Stimulated activated CD4-positive, alpha-beta T cell treated with anti-CD3 and anti-CD28 coated beads, Interleukin-12 subunit alpha, Interleukin-12 subunit beta, amount 100 ng/mL, for 48 hours (primary cell): ENCODE results near the gene DMRT1.

Experiments
- DNase-seq, 3 donors: peaks; one replicate each; pipeline ENCODE4 v3.0.0-alpha.2; 2020; ENCODE audit warnings: low read depth in 2 of 3, low spot score in 1 of 3

DMRT1 gene

DNA sequence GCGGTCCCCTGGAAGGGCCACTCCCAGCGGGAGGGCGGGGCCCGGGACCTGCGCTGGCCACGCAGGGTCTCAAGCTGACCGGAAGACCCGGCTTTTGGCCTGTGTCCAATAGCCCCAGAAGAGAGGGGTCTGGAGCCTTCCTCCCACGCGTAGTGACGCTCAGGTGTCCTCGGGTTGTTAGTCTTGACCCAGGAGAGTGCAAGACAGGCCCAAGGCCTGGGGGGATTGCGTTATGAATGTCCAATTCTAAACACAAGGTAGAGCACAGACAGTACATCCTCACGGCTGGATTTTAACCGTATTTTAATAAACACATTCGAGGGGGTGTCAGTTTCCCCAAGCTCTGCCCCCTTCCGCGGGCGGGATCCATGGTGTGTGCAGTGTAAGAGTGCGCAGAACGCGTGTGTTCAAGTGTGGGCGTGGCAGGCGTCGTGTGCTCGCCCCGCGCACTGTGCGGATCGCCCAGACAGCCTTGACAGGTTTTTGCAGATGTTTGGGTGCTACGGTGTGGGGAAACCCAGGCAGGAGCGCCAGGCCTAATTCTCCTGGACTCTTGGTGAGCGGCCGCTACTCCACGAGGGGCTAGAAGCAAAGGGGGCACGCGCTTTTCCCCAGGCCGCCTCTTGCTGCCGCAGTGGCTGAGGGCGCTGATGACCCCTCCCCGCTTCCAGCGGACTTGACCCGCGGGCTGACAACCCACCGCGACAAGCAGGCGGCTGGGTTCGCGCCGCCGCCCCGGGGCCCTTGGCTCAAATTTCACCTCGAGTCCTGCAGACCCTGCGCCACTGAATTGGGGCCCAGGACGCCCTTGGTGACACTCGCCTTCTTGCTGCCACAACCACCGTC is 128.9 kb downstream of the DMRT1 start:
- DNase-seq, result no peak

DNA sequence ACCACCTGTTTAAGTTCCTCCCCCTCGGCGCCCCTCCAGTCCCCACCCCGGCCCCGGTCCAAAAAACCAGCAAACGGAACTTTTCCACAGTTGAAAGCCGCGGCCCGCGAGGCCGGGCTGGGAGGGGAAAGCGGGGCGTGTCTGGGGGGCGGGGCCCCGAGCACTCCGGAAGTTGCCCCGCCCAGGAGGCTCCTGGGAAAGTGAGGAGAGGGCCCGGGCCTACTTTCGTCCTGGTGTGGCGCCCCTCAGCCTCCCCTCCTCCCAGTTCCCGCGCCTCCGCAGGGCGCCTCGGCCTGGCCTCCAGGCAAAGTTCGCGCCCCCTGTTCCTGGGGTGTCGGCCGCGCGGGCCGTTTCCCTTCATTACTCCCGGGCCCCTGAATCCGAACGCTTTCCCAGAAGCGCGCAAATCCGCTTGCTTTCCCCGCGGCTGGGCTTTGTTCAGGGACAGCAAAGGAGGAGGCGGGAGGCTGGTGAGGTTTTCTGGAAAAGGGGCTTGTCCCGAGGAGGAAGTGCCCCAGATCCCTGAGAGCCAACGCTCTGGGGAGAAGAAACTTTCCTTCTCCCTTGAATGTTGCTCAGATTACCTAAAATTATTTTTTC is 130.5 kb downstream of the DMRT1 start:
- DNase-seq, result no peak

DNA sequence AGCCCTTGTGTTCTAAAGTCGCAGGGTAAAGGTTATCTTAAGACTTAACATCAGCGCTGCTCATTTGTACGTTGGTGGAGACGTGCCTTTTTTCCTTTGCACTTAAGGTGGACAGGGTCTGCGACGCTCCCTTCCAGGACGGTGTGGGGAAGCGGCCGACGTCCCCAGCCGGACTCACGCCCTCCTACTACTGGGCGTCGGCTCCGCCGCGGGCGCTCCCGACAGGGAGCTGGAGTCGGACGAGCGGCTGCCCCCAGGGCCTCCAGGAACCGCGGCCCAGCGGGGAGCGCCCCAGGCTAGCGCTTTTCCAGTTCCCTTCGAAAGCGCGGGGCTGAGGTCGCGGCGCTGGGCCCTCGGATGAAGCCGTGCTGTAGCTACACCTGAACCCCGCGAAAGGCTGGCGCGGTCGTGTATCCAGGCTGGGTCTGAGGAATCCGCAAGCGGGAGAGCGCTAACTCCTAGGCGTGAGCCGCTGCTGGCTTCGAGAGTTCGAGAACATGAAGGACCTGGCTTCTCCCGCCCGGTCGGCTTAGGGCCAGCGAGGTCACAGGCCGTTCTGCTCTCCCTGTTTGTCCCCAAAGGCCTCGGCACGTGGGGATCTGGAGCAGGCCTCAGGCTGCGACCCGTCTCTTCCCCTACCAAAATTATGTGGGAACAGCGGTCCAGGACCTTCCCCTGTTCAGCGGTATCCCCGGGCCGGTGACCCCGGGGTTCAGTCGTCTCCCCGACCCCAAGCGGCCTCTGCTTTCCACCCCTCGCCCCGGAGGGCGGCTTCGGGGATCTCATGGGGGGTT is 131.2 kb downstream of the DMRT1 start:
- no peak for DNase-seq

GRCh38 chr9:973295-973834 is 131.9 kb downstream of the DMRT1 start:
- no peak for DNase-seq

DNA sequence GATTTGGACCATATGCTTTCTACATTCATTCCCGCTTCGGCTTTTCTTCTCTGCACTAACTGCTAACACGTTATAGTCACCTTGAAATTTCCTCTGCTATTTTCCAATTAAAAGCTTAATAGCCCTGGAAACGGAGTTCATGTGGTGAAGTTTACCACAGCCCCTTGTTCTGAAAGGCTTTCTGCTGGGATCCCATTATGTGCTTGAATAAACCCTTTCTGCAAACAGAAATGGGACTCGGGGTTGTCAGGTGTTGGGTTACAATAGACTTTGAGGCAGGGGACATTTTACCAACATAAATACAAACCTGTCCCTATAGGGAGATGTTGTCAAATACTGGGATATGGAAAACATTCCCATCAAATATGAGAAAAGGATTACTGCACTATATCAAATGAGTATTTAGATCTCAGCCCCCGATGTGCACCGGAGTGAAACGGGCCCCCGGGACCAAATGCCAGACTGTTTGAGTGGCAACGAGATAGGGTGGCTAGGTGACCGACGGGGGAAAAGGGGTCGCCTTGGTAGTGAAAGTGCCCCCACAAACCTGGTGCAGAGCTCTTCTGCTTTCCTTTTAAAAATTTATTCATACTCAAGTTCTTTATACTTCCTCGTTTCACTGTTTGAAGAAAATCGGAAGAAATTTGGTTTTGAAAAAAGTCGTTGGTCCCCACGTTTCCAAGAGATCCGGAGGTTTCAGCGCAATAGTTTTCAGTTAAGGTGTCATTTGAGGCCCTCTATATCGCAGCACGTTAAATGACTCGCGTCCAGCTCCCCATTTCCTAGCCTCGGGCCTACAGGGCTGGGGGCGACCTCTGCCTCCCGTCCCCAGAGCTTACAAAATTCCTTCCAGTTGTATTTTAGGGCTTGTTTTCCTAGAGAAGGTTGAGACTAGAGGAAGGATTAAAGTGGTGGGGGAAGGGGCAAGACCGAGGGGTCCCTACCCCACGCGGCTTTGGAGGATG is 132.8 kb downstream of the DMRT1 start:
- DNase-seq, result no peak

GRCh38 chr9:974996-975739 is 133.7 kb downstream of the DMRT1 start:
- DNase-seq, result no peak

DNA sequence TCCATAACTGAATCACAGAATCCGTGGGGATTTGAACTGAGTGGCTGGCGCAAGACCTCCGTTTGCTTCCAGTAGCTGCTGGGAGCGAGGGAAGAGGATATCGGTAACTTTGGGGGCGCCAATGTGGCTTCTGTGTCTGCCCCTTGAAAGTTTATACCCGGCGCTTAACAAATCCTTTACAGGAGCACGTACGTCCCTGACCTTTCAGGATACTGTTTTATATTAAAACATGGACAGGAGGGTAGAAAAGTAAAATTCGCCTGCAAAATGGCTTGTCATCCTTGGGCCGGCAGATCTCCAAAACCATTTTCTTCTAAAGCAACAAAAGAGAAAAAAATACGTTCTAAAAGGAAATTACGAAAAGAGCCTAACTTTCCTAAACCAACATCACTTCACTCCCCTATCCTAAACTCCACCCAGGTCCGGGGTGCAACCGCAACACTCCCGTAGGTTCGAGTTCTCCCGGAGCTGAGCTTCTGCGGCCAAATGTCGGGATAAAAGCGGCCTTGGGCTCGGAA is 134.3 kb downstream of the DMRT1 start:
- no peak for DNase-seq

GRCh38 chr9:976258-976942 is 134.9 kb downstream of the DMRT1 start, which contains the start of gene DMRT3:
DMRT3 (plus strand) TSS chr9:976655; CDS start chr9:977002, 347 bp downstream.
- DNase-seq, result no peak

DNA sequence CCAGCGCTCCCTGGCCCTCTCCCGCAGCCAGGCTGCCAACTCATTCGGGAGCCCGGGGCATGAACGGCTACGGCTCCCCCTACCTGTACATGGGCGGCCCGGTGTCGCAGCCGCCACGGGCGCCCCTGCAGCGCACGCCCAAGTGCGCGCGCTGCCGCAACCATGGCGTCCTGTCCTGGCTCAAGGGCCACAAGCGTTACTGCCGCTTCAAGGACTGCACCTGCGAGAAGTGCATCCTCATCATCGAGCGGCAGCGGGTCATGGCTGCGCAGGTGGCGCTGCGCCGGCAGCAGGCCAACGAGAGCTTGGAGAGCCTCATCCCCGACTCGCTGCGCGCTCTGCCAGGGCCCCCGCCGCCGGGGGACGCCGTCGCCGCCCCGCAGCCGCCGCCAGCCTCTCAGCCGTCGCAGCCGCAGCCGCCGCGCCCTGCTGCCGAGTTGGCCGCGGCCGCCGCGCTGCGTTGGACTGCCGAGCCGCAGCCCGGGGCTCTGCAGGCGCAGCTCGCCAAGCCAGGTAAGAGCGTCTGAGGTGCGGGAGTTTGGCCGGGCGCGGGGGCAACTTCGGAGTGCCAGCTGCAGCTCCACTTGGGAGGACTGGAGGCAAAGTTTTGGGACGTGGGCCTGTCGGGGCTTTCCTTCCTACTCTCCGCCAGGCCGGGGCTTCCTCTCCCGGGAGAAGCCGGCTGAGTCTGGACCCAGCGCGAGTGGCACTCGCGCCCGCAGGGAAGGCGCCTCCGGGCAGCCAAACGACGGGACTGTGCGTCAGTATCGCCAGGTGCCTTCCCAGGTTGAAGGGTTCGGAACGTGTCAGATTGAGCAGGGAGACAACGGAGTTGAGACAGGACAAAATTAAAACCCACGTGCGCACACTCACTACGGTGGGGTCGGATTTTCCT is 135.7 kb downstream of the DMRT1 start:
- DNase-seq, result no peak

DNA sequence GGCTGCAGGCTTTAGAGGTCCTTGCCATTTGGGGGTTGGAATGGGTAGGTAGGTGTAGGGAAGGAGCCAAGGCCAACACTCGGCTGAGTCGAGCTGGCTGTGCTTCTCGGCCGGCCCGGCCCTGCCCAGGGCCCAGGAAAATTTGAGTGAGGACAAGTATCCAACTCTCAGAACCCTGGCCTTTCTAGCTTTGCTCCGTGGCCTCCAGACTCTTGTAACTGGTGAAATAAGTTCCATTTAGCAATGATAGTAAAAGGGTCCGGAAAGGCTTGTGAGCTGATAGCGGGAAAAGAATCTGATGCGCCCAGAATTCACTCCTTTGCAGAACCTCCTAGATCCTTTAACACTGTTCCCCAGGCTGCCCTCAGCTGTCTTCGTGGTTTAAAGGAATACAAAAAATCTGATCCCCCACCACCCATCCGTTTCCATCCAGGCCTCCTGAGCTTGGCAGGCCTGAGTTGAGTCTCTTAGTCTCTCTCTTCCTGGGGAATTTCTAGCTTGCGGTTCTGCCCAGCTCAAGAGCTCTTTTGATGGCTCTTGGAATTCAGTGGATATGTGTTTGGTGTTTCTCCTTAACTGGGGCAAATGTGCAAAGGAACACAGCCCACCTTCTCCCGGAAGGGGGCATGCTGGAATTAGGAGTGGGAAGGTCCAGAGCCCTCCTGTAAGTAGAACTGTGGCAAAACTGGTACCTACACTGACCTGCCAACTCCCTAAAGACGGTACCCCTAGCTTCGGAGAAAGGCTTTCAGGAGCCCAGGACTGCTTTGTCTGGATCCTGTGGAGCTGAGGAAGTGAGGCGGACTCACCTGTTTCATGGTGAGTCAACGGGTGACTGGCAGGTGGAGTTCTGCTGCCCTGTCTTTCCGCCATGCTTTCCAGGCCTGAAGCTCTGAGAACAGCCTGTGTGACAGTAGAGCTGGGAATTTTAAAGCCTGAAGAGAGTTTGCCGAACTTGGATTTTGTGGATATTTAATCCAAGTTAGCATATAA is 136.6 kb downstream of the DMRT1 start:
- DNase-seq, result no peak

GRCh38 chr9:979983-980382 is 138.5 kb downstream of the DMRT1 start:
- no peak for DNase-seq

DNA sequence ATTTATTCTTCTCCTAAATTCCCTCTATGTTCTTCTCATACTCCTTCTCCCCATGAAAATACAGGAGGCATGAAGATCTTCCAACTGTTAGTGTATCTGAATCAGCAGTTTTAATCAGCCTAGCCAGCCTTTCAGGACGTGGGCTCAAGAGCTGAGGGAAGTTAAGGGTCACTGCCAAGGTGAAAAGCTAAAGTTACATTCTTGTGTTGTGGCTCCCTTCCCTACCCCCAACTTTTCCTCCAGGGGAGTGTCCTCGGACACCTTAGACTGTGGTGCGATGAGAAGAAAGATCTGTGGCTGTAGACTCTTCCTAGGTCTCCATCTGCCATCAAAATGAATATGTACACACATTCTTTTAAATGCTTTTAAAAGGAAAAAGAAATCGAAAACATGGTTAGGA is 139.1 kb downstream of the DMRT1 start:
- no peak for DNase-seq

DNA sequence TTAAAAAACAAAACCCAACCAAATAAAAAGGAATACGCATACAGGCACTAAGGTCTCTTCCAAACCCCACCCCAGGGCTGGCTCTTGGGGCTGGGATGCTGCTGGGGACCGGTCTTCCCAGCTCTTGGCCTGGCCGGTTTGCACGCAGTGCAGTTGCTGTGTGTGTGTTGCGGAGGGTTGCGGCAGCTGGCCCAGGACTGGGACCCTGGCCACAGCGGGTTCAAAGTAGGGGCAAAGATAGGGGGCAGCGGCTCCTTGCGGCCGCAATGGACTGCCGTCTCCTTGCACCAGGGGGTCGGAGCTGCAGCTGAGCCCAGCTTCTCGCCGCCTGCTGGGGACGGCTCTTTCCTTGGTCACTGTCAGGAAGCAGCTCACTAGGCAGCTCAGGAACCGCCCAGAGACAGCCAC is 140.0 kb downstream of the DMRT1 start:
- no peak for DNase-seq

- DNase-seq, result no peak
Observed at GRCh38 chr9:982394-983230, 141.1 kb downstream of the DMRT1 start.

DNA sequence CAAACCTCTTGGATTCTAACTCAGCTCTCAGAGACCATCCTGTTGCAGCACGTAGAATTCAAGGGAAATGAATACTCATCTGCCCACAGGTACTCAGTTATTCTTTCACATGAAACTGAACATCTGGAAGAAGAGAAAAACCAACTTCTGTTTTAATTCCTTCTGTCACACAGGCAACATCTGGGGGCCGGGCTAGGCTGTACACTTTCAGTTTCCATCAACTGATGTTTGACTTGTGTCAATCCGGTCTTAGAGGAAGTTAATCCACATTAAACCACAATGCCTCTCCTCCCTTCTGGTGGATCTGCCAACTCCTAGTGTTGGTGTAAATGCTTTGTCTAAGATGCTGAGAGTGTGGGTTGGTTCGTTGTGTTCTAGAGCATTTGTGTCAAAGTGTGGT is 152.5 kb downstream of the DMRT1 start:
- DNase-seq, result no peak

DNA sequence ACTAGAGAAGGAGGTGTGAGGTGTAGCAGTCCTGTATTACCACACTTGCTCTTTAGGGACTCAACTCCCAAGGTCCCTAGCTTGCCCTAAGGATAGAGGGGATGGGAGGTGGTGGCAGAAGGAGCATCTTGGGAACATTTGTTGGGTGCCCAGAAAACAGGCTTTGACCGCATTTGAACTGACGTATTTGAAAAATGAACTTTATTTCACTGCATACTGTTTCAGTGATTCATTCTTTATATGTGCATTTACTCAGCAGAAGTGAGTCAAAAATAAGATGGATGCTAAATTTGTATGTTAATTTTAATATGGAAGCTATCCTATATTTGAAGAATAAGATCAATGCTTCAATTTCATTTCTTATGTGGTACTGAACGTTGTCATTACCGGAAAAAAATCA is 153.7 kb downstream of the DMRT1 start:
- no peak for DNase-seq
